Osteocyte (in vitro differentiated cells): ENCODE data around the gene DENND6B. TPM values are rescaled to one million over a fixed set of nuclear protein-coding genes. Genes with fewer than 3 reads are reported as not detected.
"Not testable (repeated sequence)": the region's sequence is repeated elsewhere in the genome, so short reads cannot be mapped to it uniquely, and the experiment has no call there.

ENCODE experiments used
- DNase-seq: peaks from one replicate; pipeline ENCODE4 v3.0.0; 2021; ENCODE audit warnings: mixed read lengths; ENCODE audit not compliant: unreplicated experiment; ENCODE audit errors: extremely low spot score
- H3K27ac Mint-ChIP-seq: one replicate; pipeline ENCODE4 v1.8.0; 2021; ENCODE audit warnings: mild to moderate bottlenecking, mixed read lengths; ENCODE audit not compliant: unreplicated experiment
- H3K27me3 Mint-ChIP-seq: one replicate; pipeline ENCODE4 v1.8.0; 2021; ENCODE audit warnings: mixed read lengths; ENCODE audit not compliant: unreplicated experiment
- H3K36me3 Mint-ChIP-seq: one replicate; pipeline ENCODE4 v1.8.0; 2021; ENCODE audit warnings: mixed read lengths; ENCODE audit not compliant: unreplicated experiment
- H3K4me1 Mint-ChIP-seq: one replicate; pipeline ENCODE4 v1.8.0; 2021; ENCODE audit warnings: mixed read lengths; ENCODE audit not compliant: unreplicated experiment
- H3K4me3 Mint-ChIP-seq: one replicate; pipeline ENCODE4 v1.8.0; 2021; ENCODE audit warnings: mild to moderate bottlenecking, moderate library complexity, mixed read lengths; ENCODE audit not compliant: unreplicated experiment
- H3K9me3 Mint-ChIP-seq: one replicate; pipeline ENCODE4 v1.8.0; 2021; ENCODE audit warnings: mixed read lengths; ENCODE audit not compliant: unreplicated experiment
- CTCF ChIP-seq: fragments of 200-600 bp; sonication (generic); IDR thresholded peaks from 2 replicates; pipeline ENCODE4 v1.5.0; 2021; ENCODE audit warnings: antibody characterized with exemption, mild to moderate bottlenecking, moderate library complexity
- long read RNA-seq: library from polyadenylated mRNA; unstranded; transcript quantifications from one replicate; pipeline ENCODE4 v2.0.0, GENCODE V29; 2021
- total RNA-seq: library from RNA; stranded (reverse); gene quantifications from 2 replicates; pipeline ENCODE4 v1.2.1, GENCODE V29; 2021

DENND6B gene
- total RNA-seq: 10.4 and 10.8 TPM in 2 replicates
- long read RNA-seq, full-length matches to known transcripts: 1 of 2 reads
- long read RNA-seq, partial matches to known transcripts: 0 of 2 reads
- long read RNA-seq, other reads (novel, unspliced or antisense): 1 of 2 reads

- Mint-ChIP-seq H3K9me3 (no peaks in the 10 kb centered on the region), H3K4me1 (peaks cover 26% of the 10 kb centered on the region), H3K36me3 (no peaks in the 10 kb centered on the region), H3K4me3 (peak within 1 kb of the TSS; percentile 85), H3K27me3 (no peaks in the 10 kb centered on the region), H3K27ac (peak within 1 kb of the TSS; percentile 79)
- DNase-seq: peak; percentile 93
- TF ChIP-seq CTCF: peak; percentile 63
Observed at GRCh38 chr22:50326956-50327710, at the start of gene DENND6B. DENND6B (minus strand) TSS chr22:50327012; CDS start chr22:50326988, 24 bp downstream.

GRCh38 chr22:50376085-50376651, 49.4 kb upstream of the DENND6B start:
- peaks cover 31% of the 10 kb centered on the region for H3K36me3 Mint-ChIP-seq
- TF ChIP-seq CTCF: no peak
- DNase-seq: no peak
- no peaks in the 10 kb centered on the region for H3K9me3 Mint-ChIP-seq
- H3K4me1 Mint-ChIP-seq: no peaks in the 10 kb centered on the region
- no peaks in the 10 kb centered on the region for H3K27me3 Mint-ChIP-seq
- H3K27ac Mint-ChIP-seq: no peak overlapping the region
- no peak overlapping the region for H3K4me3 Mint-ChIP-seq

GRCh38 chr22:50371101-50371648, 44.4 kb upstream of the DENND6B start:
- no peak overlapping the region for H3K4me3 Mint-ChIP-seq
- H3K4me1 Mint-ChIP-seq: peaks cover 6% of the 10 kb centered on the region
- H3K36me3 Mint-ChIP-seq: peaks cover 14% of the 10 kb centered on the region
- no peak overlapping the region for H3K27ac Mint-ChIP-seq
- DNase-seq: no peak
- no peak for TF ChIP-seq CTCF
- H3K9me3 Mint-ChIP-seq: no peaks in the 10 kb centered on the region
- no peaks in the 10 kb centered on the region for H3K27me3 Mint-ChIP-seq

GRCh38 chr22:50367778-50368500, 41.1 kb upstream of the DENND6B start:
- Mint-ChIP-seq H3K4me3 (no peak overlapping the region), H3K4me1 (peaks cover 10% of the 10 kb centered on the region), H3K9me3 (no peaks in the 10 kb centered on the region), H3K36me3 (peaks cover 9% of the 10 kb centered on the region), H3K27ac (no peak overlapping the region), H3K27me3 (no peaks in the 10 kb centered on the region)
- no peak for DNase-seq
- TF ChIP-seq CTCF: no peak

- H3K27ac Mint-ChIP-seq, DNase-seq, H3K36me3 Mint-ChIP-seq, H3K9me3 Mint-ChIP-seq, H3K27me3 Mint-ChIP-seq, H3K4me3 Mint-ChIP-seq: not testable (repeated sequence)
- peaks cover 10% of the 10 kb centered on the region for H3K4me1 Mint-ChIP-seq
Observed at GRCh38 chr22:50363803-50364194, 37.0 kb upstream of the DENND6B start.
